ENCODE data around the gene CCSAP.
"Not testable (repeated sequence)": the region's sequence is repeated elsewhere in the genome, so short reads cannot be mapped to it uniquely, and the experiment has no call there.

CCSAP gene

DNA sequence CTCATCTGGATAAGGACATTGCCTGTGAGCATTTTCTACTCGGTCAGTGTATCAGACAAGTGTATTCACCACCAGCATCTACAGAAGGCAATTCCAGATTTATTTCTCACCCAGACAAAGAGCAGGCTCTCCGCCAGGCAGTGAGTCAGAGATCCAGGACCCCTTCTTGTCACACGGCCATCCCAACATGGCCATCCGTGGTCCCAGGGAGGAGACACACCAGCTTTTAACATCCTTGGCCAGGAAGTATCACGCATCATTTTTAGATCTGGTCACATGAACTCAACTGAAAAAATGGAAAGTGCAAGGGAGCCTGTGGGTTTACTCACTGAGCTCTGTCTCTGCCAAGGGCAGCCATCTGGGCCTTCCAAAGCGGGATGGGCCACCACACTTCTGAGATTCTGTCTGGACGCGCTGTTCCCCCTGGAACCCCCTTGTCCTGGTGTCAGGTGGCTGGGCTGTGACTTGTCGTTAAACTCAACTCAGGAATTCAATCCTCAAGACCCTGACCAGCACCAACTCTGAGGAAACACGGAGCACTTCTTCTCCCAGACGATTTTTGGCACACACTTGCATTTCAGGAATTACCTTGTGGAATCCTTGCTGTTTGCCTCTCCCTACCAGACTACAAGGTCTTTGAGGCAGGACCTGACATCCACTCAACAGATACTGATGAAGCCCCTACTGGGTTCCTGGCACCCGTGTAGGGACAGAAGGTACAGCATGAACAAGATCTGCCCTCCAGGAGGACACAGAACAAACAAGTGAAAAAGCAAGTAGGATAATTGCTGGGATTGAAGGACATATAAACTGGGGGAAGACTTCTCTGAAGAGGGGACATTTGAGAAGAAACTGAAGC, 21.6 kb upstream of the CCSAP start:
- DNase-seq, result no peak

DNA sequence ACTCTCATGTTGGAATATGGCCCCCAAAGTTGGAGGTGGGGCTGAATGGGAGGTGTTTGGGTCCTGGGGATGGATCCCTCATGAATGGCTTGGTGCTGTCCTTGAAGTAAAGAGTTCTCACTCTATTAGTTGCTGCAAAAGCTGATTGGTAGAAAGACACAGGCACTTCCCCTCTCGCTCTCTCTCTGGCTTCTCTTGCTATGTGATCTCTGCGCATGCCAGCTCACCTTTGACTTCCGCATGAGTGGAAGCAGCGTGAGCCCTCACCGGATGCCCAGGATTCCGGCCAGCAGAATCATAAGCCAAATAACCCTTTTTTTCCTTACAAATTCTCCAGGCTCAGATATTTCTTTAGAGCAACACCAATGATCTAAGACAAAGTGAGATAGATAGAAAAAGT, 20.9 kb upstream of the CCSAP start:
- no peak for DNase-seq

DNA sequence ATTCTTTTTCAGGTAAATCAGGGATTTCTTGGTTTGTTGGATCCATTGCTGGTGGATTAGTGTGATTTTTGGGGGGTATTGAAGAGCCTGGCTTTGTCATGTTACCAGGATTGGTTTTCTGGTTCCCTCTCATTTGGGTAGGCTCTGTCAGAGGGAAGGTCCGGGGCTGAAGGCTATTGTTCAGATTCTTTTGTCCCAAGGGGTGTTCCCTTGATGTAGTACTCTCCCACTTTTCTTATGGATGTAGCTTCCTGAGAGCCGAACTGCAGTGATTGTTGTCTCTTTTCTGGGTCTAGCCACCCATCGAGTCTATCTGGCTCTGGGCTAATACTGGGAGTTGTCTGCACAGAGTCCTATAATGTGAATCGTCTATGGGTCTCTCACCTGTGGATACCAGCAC, 17.6 kb upstream of the CCSAP start:
- DNase-seq, result no peak

DNA sequence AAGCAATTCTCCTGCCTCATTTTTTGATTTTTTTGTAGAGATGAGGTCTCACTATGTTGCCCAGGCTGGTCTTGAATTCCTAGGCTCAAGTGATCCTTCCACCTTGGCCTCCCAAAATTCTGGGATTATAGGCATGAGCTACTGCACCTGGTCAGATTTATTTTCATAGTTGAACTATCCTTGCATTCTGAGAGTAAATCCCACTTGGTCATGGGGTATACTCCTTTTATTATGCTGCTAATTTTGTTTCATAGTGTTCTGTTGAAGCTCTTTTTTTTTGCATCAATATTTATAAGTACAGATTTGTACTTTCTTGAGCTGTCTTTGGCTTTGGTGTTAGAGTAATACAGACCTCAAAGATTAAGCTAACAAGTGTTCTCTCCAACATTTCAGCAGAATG, 12.8 kb upstream of the CCSAP start:
- DNase-seq, result no peak

DNA sequence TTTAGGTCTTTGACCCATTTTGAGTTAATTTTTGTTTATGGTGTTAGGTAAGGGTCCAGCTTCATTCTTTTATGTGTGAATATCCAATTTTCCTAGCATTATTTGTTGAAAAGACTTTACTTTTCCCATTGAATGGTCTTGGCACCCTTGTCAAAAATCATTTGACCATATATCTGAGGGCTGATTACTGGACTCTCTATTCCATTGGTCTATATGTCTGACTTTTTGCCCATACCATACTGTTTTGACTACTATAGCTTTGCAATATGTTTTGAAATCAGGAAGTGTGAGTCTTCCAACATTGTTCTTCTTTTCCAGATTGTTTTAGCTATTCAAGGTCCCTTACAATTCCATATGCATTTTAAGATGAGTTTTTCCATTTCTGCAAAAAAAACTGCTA, 11.4 kb upstream of the CCSAP start:
- DNase-seq, result no peak

DNA sequence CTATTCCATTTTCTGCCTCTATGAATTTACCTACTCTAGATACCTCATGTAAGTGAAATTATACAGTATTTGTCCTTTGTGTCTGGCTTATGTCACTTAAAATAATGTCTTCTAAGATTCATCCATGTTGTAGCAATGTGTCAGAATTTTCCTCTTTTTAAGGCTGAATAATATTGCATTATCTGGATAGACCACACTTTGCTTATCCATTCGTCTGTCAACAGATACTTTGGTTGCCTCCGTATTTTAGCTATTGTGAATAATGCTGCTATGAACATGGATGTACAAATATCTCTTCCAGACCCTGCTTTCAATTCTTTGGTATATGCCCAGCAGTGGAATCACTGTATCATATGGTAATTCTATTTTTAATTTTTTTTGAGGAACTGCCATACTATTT, 10.1 kb upstream of the CCSAP start:
- DNase-seq, result no peak

DNA sequence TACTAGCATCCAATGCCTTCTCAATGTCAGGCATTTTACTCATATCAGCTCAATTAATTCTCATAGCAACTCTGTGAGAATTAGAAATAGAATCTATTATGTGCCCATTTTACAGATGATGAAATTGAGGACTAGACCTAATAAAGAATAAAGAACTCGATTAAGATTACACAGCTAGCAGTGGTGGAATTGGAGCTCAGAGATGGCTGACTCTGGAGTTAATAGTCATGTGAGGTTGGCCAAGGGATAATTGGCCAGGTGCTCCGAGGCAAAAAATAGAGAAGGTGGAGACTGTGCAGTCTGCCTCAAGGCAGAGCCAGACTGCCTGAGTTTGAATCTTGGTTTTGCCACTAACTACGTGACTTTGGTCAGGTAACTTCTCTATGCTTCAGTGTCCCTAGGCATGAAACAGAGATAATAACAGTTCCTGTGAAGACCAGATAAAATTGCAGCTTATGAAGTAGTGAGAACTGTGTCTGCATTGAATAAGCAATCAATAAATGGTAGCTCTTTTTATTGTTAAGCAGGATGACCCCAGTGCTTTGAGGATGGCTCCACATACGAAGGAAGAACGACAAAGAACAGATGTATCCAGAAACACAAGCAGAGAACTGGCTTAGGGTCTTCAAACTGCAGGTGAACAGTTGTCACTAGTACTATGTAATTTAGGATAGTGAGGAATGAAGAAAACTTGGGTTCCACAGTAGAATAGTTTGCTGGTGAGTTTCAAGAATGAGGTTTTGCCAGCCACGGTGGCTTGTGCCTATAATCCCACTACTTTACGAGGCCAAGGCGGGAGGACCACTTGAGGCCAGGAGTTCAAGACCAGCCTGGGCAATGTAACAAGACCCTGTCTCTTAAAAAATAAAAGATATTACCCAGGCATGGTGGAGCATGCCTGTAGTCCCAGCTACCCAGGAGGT, 6.9 kb upstream of the CCSAP start:
- no peak for DNase-seq

DNA sequence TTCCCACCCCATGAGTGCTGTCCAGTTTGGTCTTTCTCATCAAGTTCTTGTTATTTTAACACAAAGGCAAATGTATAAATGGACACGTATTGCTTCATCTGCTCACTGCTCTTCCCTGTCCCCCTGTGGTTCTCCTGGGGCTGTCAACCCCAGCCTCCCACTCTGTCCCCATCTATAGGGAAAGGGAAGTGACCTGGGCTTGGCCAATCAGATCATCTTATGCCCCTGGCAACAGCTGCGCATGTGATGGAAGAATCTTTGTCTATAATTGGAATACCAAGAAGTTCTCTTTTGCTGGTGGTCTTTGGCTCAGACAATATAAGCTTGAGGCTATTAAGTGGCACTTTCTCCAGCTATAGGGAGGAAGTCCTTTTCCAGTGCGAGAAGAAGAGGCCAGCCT, 4.7 kb upstream of the CCSAP start:
- DNase-seq, result no peak

DNA sequence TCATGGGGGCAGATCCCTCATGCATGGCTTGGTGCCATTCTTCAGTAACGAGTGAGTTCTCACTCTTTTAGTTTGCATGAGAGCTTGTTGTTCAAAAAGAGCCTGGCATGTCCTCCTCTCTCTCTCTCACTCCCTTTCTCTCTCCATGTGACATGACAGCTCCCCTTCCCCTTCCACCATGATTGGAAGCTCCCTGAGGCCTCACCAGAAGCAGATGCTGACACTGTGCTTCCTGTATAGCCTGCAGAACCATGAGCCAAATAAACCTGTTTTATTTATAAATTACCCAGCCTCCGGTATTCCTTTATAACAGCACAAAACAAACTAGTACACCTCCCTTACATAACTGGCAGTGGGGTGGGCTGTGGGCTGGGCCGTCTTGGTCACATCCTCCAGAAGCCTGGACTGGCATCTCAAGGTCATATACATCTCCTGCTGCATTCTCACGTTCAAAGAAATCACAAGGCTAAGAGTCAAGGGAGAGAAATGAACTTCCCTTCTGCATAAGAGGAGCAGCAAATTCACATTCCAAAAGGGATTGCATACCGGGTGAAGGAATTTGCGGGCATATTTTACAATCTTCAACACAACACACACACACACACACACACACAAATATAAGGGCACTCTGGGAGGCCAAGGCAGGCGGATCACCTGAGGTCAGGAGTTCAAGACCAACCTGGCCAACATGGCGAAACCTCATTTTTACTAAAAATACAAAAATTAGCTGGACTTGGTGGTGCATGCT, 2.3 kb upstream of the CCSAP start:
- no peak for DNase-seq

DNA sequence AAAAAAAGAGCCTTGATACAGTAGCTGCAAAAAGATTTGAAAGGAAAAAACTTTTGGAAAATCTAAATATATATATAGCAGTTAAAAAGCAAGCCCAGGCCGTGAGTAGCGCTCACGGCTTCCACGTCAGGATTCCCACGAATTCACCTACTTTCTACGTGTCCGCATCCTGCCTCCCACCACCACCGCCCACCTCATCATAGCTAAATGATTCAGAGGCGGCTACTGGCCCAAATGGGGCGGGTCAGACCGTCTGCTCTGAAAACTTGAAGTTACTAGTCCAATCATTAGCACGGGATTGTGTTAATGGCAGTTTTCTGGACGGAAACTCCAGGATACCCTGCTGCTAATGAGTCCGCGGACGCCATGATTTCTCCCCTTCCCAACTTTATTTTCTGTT, 1.3 kb upstream of the CCSAP start:
- peak; percentile 19 for DNase-seq

DNA sequence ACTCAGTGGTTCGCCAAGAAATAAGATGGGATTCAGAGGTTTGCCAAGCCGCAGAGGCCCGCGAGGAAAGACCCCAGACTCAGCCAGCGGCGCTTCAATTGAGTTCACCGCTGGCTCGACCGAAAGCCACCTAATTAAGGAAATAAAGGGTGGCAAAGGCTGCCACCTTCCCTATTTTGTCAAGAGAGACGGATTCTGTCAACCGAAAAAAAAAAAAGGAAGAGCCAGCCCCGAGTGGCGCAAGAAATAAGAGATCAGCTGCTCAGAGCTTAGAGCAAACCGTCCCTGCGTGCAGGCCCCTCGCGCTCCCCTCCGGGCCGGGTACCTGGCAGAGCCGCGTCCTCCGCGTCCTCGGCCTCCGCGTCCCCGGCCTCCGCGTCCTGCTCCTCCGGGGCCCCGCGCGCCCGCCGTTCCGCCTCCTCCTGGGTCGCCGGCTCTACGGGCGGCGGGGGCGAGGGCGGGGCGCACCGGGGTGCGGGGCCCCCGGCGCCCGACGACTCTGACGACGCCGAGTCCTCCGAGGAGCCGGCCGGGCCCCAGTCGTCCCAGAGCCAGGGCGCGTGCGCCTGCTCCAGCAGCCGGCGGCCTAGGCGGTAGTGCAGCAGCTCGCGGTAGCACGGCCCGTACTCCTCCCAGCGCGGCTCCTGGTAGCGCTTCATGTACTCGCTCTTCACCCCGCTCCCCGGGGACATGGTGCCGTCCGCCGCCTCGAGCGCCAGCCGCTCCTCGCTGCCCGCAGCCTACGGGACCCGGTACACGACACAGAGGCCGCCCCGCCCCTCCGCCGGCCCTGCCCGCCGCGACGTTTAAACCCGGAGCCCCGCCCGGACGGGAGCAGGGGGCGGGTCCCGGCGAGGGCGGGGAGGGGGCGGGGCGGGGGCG, 832 bp downstream of the CCSAP start:
- peak; percentile 76 for DNase-seq

DNA sequence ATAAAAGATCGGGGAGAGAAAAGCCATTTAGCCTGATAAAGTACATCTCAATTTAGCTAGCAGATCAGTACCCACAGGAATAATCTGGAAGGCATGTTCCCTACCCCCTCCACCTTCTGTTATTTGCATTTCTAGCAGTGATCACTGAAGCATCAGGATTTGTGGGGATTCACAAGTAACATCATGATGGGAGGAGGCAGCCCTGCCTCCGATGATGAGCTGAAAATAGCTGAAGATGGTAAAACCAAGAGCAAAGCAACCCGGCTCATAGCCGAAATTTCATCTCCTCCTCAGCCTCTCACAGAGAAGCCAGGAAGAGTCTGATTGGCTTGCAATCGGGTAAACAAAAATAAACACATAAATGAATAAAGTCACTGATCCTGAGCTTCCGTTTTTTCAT, 2.4 kb downstream of the CCSAP start:
- DNase-seq, result no peak

DNA sequence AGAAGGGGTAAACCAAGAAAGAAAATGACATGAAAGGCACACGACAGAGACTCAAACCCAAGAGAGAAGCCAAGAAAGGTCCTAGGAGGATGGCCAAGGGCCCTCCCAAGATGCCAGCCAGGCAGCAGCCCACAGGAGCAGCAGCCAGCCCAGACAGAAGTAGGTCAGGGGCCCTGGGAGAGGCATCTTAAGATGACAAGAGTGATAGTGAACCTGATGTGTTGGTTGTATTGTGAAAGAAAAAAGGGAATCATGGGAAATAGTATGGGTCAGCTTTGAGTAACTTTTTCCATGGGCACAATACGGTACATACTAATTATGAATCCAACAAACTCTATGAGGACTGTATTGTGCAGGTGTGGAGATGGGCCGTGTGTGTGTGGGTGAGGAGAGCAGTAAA, 3.3 kb downstream of the CCSAP start:
- peak; percentile 35 for DNase-seq

DNA sequence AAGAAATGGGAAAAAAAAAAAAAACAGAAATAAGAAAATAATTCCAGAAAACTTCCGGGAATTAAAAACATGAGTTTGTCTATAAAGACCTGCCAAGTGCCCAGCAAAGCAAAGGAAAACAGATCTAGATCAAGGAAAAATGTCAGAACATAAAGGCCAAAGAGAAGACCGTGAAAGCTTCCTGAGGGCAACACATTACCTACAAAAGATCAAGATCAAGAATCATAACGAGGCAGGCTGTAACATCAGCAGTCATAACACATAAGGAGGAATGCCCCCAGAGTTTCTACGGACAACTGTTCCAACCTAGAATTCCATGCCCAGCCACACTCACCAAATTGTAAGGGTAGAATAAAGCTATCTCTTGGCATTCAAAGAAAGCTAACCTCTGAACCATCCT, 3.8 kb downstream of the CCSAP start:
- no peak for DNase-seq

DNA sequence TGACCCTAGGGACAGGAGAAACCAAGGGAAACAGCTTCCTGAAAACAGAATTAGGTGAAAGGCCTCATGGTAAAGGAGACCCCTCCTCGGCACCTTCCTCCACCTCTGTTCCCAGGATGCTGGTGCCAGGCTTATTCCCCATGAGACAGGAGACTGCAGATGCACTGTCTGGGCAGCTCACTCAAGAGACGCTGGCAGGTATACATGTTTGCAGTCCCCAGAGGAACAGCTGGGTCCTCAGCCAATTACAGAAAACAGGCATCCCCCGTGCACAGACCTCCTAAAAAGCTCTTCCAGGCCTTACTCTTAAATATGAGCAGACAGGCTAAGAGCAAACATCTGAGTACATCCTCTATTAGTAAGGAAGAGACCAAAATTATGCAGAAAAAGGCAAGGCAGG, 6.5 kb downstream of the CCSAP start:
- no peak for DNase-seq

DNA sequence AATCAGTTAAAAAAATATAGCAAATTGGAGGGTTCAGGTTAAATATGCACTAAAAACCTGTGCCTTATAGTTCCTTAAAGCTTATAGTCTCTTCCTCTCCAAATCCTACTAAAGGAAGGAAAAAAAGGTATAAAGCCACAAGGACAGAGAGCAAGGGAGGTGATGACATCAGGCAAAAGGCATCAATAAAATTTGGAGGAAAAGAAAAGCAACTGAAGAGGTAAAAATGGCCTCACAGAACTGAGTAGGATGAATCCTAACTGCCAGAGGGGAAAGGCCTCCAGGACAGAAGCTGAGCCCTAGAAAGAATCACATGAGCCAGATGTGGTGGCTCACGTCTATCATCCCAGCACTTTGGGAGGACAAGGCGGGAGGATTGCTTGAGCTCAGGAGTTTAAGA, 8.1 kb downstream of the CCSAP start:
- DNase-seq, result no peak

DNA sequence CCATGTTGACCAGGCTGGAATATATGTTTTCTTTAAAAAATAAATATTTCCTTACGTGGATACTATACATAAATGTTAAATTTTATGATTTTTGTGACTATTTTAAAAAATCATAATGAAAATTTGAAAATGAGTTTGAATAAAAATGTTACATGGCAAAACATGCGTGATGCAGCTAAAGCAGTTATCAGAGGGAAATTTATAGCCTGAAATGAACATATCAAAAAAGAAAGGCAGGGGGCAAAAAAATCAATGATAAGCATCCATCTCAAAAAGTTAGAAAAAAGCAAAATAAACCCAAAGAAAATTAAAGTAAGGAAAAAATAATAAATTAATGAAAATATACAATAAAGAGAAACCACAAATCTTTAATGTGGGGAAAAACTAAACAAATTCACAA, 8.6 kb downstream of the CCSAP start:
- DNase-seq, result no peak

DNA sequence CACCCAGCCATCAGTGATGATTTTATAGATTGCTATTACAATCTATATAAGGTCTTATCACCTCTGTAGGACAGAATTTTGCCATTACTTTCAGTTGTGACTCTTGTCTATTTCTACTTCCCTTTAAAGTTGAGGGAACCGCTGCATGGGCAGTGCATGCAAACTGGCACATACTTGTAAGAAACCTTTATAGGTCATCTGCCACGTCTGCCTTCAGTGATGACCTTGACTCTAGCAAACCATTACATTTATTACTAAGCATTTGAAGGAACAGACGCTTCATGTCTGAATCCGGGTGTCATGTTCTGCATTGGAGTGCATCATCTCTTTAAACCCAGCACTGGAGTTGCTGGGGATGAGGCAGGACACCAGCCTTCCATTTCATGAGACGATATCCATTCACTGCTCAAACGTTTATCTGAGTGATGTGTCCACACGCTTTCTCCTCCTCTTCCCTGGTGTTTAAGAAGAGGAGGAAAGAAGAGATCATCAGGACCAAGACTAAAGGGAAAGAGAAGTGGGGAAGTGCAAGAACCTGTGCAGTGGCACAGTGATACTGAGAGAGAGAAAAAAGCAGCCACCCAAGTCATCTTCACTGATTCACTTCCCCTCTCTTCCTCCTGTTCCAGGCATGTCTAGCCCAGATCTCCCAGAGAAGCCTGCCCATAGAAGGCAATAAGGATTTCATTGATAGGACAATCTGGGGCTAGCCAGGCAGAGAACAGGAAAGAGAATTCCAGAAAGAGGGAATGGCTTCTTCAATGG, 14.1 kb downstream of the CCSAP start:
- no peak for DNase-seq

DNA sequence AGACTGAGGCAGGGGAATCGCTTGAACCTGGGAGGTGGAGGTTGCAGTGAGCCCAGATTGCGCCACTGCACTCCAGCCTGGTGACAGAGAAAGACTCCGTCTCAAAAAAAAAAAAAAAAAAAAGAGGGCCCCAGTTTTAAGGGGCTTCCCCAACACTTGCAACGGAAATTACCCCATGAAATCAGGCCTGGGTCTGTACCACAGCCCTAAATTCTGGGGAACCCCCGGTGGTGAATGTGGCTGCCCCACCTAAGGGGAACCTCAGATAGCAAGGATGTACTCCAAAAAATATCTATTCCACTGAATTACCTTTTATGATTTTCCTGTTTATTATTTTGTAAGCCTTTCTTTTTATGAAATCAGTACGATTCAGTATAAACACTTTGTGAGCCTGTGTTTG, 15.1 kb downstream of the CCSAP start:
- DNase-seq, result not testable (repeated sequence)

DNA sequence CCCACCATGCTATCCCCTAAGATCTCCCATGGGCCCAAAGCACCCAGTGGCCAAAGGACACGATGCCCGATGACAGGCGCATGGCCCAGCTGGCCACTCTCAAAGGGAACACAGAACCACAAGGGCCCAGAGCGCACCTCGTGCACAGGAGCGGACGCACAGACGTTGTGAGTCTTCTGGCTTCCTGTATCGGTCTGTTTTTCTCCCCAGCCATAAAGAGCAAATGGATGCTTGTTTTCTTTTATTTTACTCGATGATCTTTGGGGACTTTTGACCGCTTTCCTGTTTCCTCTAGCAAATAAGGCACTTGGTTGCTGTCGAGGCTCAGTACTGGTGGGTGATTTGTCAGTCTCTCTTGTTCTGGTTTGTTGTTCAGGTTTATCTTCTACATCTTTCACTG, 16.2 kb downstream of the CCSAP start:
- DNase-seq, result no peak

DNA sequence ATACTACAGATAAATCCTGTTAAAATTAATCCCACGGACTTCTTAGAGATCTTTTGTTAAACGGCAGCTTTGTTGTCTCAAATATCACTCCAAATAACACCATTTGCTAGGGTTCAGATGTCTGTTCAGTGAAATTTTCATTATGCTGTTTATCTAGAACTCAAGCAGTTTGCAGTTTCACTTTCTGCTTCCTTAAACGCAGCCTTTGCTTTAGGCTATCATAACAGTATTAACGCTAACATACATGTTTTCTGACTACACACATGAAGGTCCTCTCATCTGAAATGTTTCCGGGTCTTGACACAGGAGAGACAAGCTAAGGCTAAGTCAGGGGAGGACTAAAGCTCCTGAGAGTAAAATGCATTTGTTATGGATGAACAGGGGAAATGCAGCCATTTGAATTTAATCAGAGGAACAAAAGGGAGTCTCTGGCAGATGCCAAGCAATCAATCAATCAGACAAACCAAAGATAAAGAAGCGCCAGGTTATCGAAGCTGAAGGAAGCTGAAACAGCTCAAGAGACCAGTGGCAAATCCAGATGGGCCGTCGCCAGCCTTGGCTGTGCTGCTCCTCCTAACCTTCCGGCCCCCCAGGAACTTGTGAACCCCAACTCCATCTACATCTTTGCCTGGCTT, 16.9 kb downstream of the CCSAP start:
- no peak for DNase-seq

All from stimulated activated CD4-positive, alpha-beta T cell treated with anti-CD3 and anti-CD28 coated beads, Interleukin-4, amount 100 ng/mL, for 24 hours (primary cell).